GM21786 (cell line): ENCODE data around the gene PARD3.
A peak's percentile ranks its signal among the peaks of the same experiment; 100 is the strongest.

ENCODE experiments used
- ATAC-seq: cut with Tn5 transposase; IDR thresholded peaks from one replicate; pipeline ENCODE4 v1.9.1; 2021; ENCODE audit not compliant: unreplicated experiment

PARD3 gene

GRCh38 chr10:34320265-34320664, 494.8 kb downstream of the PARD3 start:
- ATAC-seq = no peak

- no peak for ATAC-seq
Observed at GRCh38 chr10:34319197-34319846, 495.8 kb downstream of the PARD3 start.

- ATAC-seq = no peak
Observed at GRCh38 chr10:34316154-34316553, 498.9 kb downstream of the PARD3 start.

GRCh38 chr10:34314457-34314856, 500.6 kb downstream of the PARD3 start:
- ATAC-seq = no peak

GRCh38 chr10:34313888-34314287, 501.2 kb downstream of the PARD3 start:
- ATAC-seq = no peak

- no peak for ATAC-seq
Observed at GRCh38 chr10:34313353-34313752, 501.7 kb downstream of the PARD3 start.

- no peak for ATAC-seq
Observed at GRCh38 chr10:34311679-34312078, 503.4 kb downstream of the PARD3 start.

- ATAC-seq = no peak
Observed at GRCh38 chr10:34310234-34310633, 504.9 kb downstream of the PARD3 start.

GRCh38 chr10:34305189-34305588, 509.9 kb downstream of the PARD3 start:
- peak; percentile 71 for ATAC-seq

- no peak for ATAC-seq
Observed at GRCh38 chr10:34303022-34303421, 512.1 kb downstream of the PARD3 start.

- peak; percentile 78 for ATAC-seq
Observed at GRCh38 chr10:34299105-34299611, 515.9 kb downstream of the PARD3 start.

GRCh38 chr10:34298346-34298818, 516.7 kb downstream of the PARD3 start:
- no peak for ATAC-seq

GRCh38 chr10:34297541-34298345, 517.4 kb downstream of the PARD3 start:
- no peak for ATAC-seq

- ATAC-seq = no peak
Observed at GRCh38 chr10:34295142-34295548, 520.0 kb downstream of the PARD3 start.

- ATAC-seq = no peak
Observed at GRCh38 chr10:34294137-34294536, 521.0 kb downstream of the PARD3 start.

- no peak for ATAC-seq
Observed at GRCh38 chr10:34292675-34293074, 522.4 kb downstream of the PARD3 start.

GRCh38 chr10:34292194-34292565, 522.9 kb downstream of the PARD3 start:
- no peak for ATAC-seq

GRCh38 chr10:34291466-34292193, 523.5 kb downstream of the PARD3 start:
- peak; percentile 89 for ATAC-seq

- no peak for ATAC-seq
Observed at GRCh38 chr10:34290412-34291081, 524.5 kb downstream of the PARD3 start.

GRCh38 chr10:34288634-34289033, 526.5 kb downstream of the PARD3 start:
- ATAC-seq = no peak

- no peak for ATAC-seq
Observed at GRCh38 chr10:34286136-34286739, 528.9 kb downstream of the PARD3 start.
